Kidney (tissue), 14 donors: ENCODE measurements around the gene PSME3. TPM values are rescaled to one million over a fixed set of nuclear protein-coding genes. Genes with fewer than 3 reads are reported as not detected.

ENCODE experiments used
- DNase-seq, 5 donors: peaks; one replicate each; pipeline ENCODE4 v3.0.0-alpha.2; 2013 to 2020
- FAIRE-seq: peaks from 2 replicates; lab custom pipeline; 2012; peaks lifted over from hg19 to GRCh38; lab: Jason Lieb, UNC
- H3K27ac ChIP-seq, 2 donors: one replicate each; pipeline ENCODE4 v1.7.0; 2013; ENCODE audit warnings: low read depth in 2 of 2, low read length in 2 of 2, inconsistent platforms in 1 of 2
- H3K27me3 ChIP-seq: one replicate; pipeline ENCODE4 v1.7.1; 2013; ENCODE audit warnings: low read length, inconsistent platforms; ENCODE audit not compliant: control insufficient read depth, insufficient read depth
- H3K36me3 ChIP-seq, 3 donors: one replicate each; pipeline versions ENCODE4 v1.7.0 to v1.7.1; 2013; ENCODE audit warnings: low read length in 3 of 3, control low read depth in 1 of 3, inconsistent platforms in 1 of 3; ENCODE audit not compliant: insufficient read depth in 3 of 3, control insufficient read depth in 2 of 3
- H3K4me1 ChIP-seq, 3 donors: one replicate each; pipeline versions ENCODE4 v1.7.0 to v1.7.1; 2013; ENCODE audit warnings: low read length in 3 of 3, inconsistent platforms in 1 of 3, low read depth in 1 of 3; ENCODE audit not compliant: control insufficient read depth in 2 of 3, insufficient read depth in 2 of 3
- H3K4me3 ChIP-seq, 3 donors: one replicate each; pipeline versions ENCODE4 v1.7.0 to v1.8.1; 2013; ENCODE audit warnings: low read length in 3 of 3, control low read depth in 1 of 3, inconsistent platforms in 1 of 3
- H3K9ac ChIP-seq, 3 donors: one replicate each; pipeline versions ENCODE4 v1.7.0 to v1.7.1; 2013; ENCODE audit warnings: low read length in 3 of 3, control low read depth in 1 of 3, inconsistent platforms in 1 of 3
- H3K9me3 ChIP-seq, 3 donors: one replicate each; pipeline versions ENCODE4 v1.7.0 to v1.7.1; 2013; ENCODE audit warnings: low read length in 3 of 3, control low read depth in 1 of 3, inconsistent platforms in 1 of 3; ENCODE audit not compliant: control insufficient read depth in 2 of 3, insufficient read depth in 1 of 3
- CTCF ChIP-seq: IDR thresholded peaks from 3 replicates; pipeline ENCODE4 v1.5.1; 2012; ENCODE audit warnings: mild to moderate bottlenecking, moderate library complexity, borderline replicate concordance; ENCODE audit not compliant: insufficient read depth; ENCODE audit errors: extremely low read depth
- intact Hi-C: fragments of 100-400 bp; cut with DNase I; formaldehyde crosslinking; loops from one replicate; pipeline ENCODE4 v1.11.1; 2022
- polyA plus RNA-seq: library from polyadenylated mRNA; stranded (reverse); fragments of 350-450 nt; fragmentation: Illumina TruSeq; extraction: RNeasy Lipid Tissue Mini Kit (QIAGEN cat#74804); gene quantifications from one replicate; pipeline ENCODE4 v1.2.3, GENCODE V29; 2014; ENCODE audit warnings: low read depth, low replicate concordance; ENCODE audit not compliant: insufficient read depth
- total RNA-seq: library from RNA; stranded (reverse); fragmentation: NEBNext Ultra II Directional; extraction: Animal tissue kit (Norgen Biotek cat#: 25700); gene quantifications from one replicate; pipeline ENCODE4 v1.2.1, GENCODE V29; 2021
- donor health status: control.
- donor health status: control.
- donor health status: control.
- donor health status: control.
- donor health status: control.
- donor health status: DM: yes; HTN: yes; CAD: no.
- donor health status: Normal renal cell carcinoma (clear cell type).

The PSME3 gene
- total and polyA plus RNA-seq, 2 donors from 2014 or later = 60.3 to 115 TPM

- FAIRE-seq = no peak
- H3K9ac ChIP-seq = no peak overlapping the region
- H3K4me3 ChIP-seq = no peak overlapping the region
- DNase-seq = no peak
- no peaks in the 10 kb centered on the region for H3K27me3 ChIP-seq
- H3K9me3 ChIP-seq = no peaks in the 10 kb centered on the region
- peaks cover 0 to 7% (median 6%) of the 10 kb centered on the region in 3 donors for H3K36me3 ChIP-seq
- peak overlapping the region; percentile 66 to 70 for H3K27ac ChIP-seq
- H3K4me1 ChIP-seq = peaks cover 2 to 5% (median 3%) of the 10 kb centered on the region in 3 donors
- intact Hi-C loops = no loop called here
- TF ChIP-seq CTCF = no peak
These were observed 26.9 kb upstream of the PSME3 start for GRCh38 chr17:42806249-42806648.

- intact Hi-C loops = no loop called here
- Histone ChIP-seq H3K27me3 (no peaks in the 10 kb centered on the region), H3K4me1 (peaks cover 2 to 5% (median 3%) of the 10 kb centered on the region in 3 donors), H3K27ac (peak overlapping the region in 1 of 2 donors; percentile 30), H3K36me3 (peaks cover 0 to 23% (median 16%) of the 10 kb centered on the region in 3 donors), H3K9ac (no peak overlapping the region), H3K9me3 (no peaks in the 10 kb centered on the region), H3K4me3 (no peak overlapping the region)
- no peak for DNase-seq
- no peak for FAIRE-seq
- TF ChIP-seq CTCF = no peak
These were observed 23.9 kb upstream of the PSME3 start for GRCh38 chr17:42809250-42809649.

- Histone ChIP-seq H3K36me3 (peaks cover 13 to 70% (median 52%) of the 10 kb centered on the region in 3 donors), H3K4me3 (no peak overlapping the region)
- DNase-seq = no peak
These were observed 18.4 kb upstream of the PSME3 start for GRCh38 chr17:42814633-42815399.

More at GRCh38 chr17:42814633-42815399, 18.4 kb upstream of the PSME3 start:
- intact Hi-C loops = no loop called here
- no peak for TF ChIP-seq CTCF
- Histone ChIP-seq H3K27ac (no peak overlapping the region), H3K9me3 (no peaks in the 10 kb centered on the region), H3K4me1 (no peaks in the 10 kb centered on the region), H3K27me3 (no peaks in the 10 kb centered on the region), H3K9ac (no peak overlapping the region)
- no peak for FAIRE-seq
